Activated CD8-positive, alpha-beta T cell treated with anti-CD3 and anti-CD28 coated beads for 36 hours (primary cell): Measurements from ENCODE around the gene RBMS3. TPM values are rescaled to one million over a fixed set of nuclear protein-coding genes. Genes with fewer than 3 reads are reported as not detected.

Source experiments
- ATAC-seq: fragments of 200-7000 bp; cut with Tn5 transposase; one replicate; pipeline ENCODE4 v1.10.0; 2021; ENCODE audit warnings: mild to moderate bottlenecking, moderate library complexity
- CTCF ChIA-PET: fragments of 350-600 bp; sonication (Branson Sonifier 250); formaldehyde crosslinking; loops from one replicate; lab custom pipeline; 2021; ENCODE audit warnings: antibody characterized with exemption; lab: Charles Lee
- POLR2A ChIA-PET: fragments of 350-600 bp; sonication (Branson Sonifier 250); formaldehyde crosslinking; loops from one replicate; lab custom pipeline; 2021; ENCODE audit warnings: antibody characterized with exemption; lab: Charles Lee
- DNase-seq: peaks from one replicate; pipeline ENCODE4 v3.0.0-alpha.2; 2020
- H3K27ac Mint-ChIP-seq: one replicate; pipeline ENCODE4 v1.8.0; 2021; ENCODE audit warnings: mild to moderate bottlenecking, mixed read lengths
- H3K27me3 Mint-ChIP-seq: one replicate; pipeline ENCODE4 v1.8.0; 2021; ENCODE audit warnings: mixed read lengths
- H3K36me3 Mint-ChIP-seq: one replicate; pipeline ENCODE4 v1.8.0; 2021; ENCODE audit warnings: low read depth, mixed read lengths
- H3K4me1 Mint-ChIP-seq: one replicate; pipeline ENCODE4 v1.8.0; 2021; ENCODE audit warnings: low read depth, mixed read lengths
- H3K4me3 Mint-ChIP-seq: one replicate; pipeline ENCODE4 v1.8.0; 2021; ENCODE audit warnings: mild to moderate bottlenecking, moderate library complexity, mixed read lengths
- H3K9me3 Mint-ChIP-seq: one replicate; pipeline ENCODE4 v1.8.0; 2021; ENCODE audit warnings: mixed read lengths
- CTCF ChIP-seq: fragments of 200-600 bp; IDR thresholded peaks from one replicate; pipeline ENCODE4 v1.8.0; 2022; ENCODE audit warnings: antibody characterized with exemption, mild to moderate bottlenecking
- intact Hi-C: fragments of 100-400 bp; cut with micrococcal nuclease; formaldehyde crosslinking; loops from one replicate; pipeline ENCODE4 v1.10.0; 2022
- total RNA-seq, 2 experiments: library from RNA; stranded (reverse); gene quantifications; one replicate each; pipeline ENCODE4 v1.2.3, GENCODE V29; 2021

RBMS3 gene
- total RNA-seq, 2 experiments from 2014 or later: 2.3 to 2.8 TPM

- no peak for DNase-seq
Observed at GRCh38 chr3:29525254-29525881, 244.5 kb downstream of the RBMS3 start.

GRCh38 chr3:29527246-29527645, 246.4 kb downstream of the RBMS3 start:
- H3K36me3 Mint-ChIP-seq: no peaks in the 10 kb centered on the region
- POLR2A ChIA-PET: no interaction called here
- intact Hi-C loops: no loop called here

More at GRCh38 chr3:29525254-29525881, 244.5 kb downstream of the RBMS3 start:
- POLR2A ChIA-PET: no interaction called here
- Mint-ChIP-seq H3K9me3 (peaks cover 3% of the 10 kb centered on the region), H3K27me3 (peaks cover 1% of the 10 kb centered on the region), H3K4me3 (no peak overlapping the region), H3K36me3 (no peaks in the 10 kb centered on the region), H3K27ac (no peak overlapping the region), H3K4me1 (no peaks in the 10 kb centered on the region)
- ATAC-seq: no peak
- CTCF ChIA-PET: no interaction called here
- intact Hi-C loops: no loop called here
- TF ChIP-seq CTCF: no peak

GRCh38 chr3:29531644-29532043, 250.8 kb downstream of the RBMS3 start:
- no peak for ATAC-seq
- H3K27me3 Mint-ChIP-seq: no peaks in the 10 kb centered on the region

More at GRCh38 chr3:29527246-29527645, 246.4 kb downstream of the RBMS3 start:
- Mint-ChIP-seq H3K9me3 (peaks cover 3% of the 10 kb centered on the region), H3K27me3 (peaks cover 1% of the 10 kb centered on the region), H3K4me3 (no peak overlapping the region), H3K27ac (no peak overlapping the region), H3K4me1 (no peaks in the 10 kb centered on the region)
- DNase-seq (no peak), ATAC-seq (no peak)
- TF ChIP-seq CTCF: no peak
- CTCF ChIA-PET: no interaction called here

GRCh38 chr3:29532473-29532872, 251.6 kb downstream of the RBMS3 start:
- Mint-ChIP-seq H3K27me3 (no peaks in the 10 kb centered on the region), H3K9me3 (no peaks in the 10 kb centered on the region), H3K4me3 (no peak overlapping the region), H3K27ac (no peak overlapping the region), H3K36me3 (no peaks in the 10 kb centered on the region), H3K4me1 (no peaks in the 10 kb centered on the region)
- ChIA-PET CTCF (no interaction called here), POLR2A (no interaction called here)
- no peak for ATAC-seq
- intact Hi-C loops: no loop called here
- DNase-seq: no peak
- TF ChIP-seq CTCF: no peak

More at GRCh38 chr3:29531644-29532043, 250.8 kb downstream of the RBMS3 start:
- ChIA-PET POLR2A (interaction anchor here (1.6 kb wide), 1 partner anchor 7 kb away, joined by 3 read pairs; no protein-coding TSS in a partner anchor), CTCF (no interaction called here)
- TF ChIP-seq CTCF: no peak
- no peak for DNase-seq
- H3K4me3 Mint-ChIP-seq: no peak overlapping the region
- intact Hi-C loops: no loop called here
- H3K4me1 Mint-ChIP-seq: no peaks in the 10 kb centered on the region
- H3K36me3 Mint-ChIP-seq: no peaks in the 10 kb centered on the region
- no peak overlapping the region for H3K27ac Mint-ChIP-seq
- H3K9me3 Mint-ChIP-seq: no peaks in the 10 kb centered on the region

- ChIA-PET POLR2A (no interaction called here), CTCF (no interaction called here)
- ATAC-seq: no peak
- DNase-seq: no peak
- H3K9me3 Mint-ChIP-seq: no peaks in the 10 kb centered on the region
- H3K4me3 Mint-ChIP-seq: no peak overlapping the region
- H3K4me1 Mint-ChIP-seq: no peaks in the 10 kb centered on the region
- H3K27me3 Mint-ChIP-seq: no peaks in the 10 kb centered on the region
- no peaks in the 10 kb centered on the region for H3K36me3 Mint-ChIP-seq
- no peak overlapping the region for H3K27ac Mint-ChIP-seq
- intact Hi-C loops: no loop called here
- no peak for TF ChIP-seq CTCF
Observed at GRCh38 chr3:29534006-29534405, 253.1 kb downstream of the RBMS3 start.
